Activated T-helper 17 cell treated with anti-CD3 and anti-CD28 coated beads, Interleukin-2, amount 50 U/mL, for 72 hours (primary cell): ENCODE data around the gene SGMS1. TPM values are rescaled to one million over a fixed set of nuclear protein-coding genes. Genes with fewer than 3 reads are reported as not detected.
"Not testable (repeated sequence)": the region's sequence is repeated elsewhere in the genome, so short reads cannot be mapped to it uniquely, and the experiment has no call there.

ENCODE experiments used
- ATAC-seq: fragments of 150-1000 bp; cut with Tn5 transposase; replicated peaks from 2 replicates; pipeline ENCODE4 v1.10.0; 2021; ENCODE audit warnings: mild to moderate bottlenecking, moderate library complexity
- H3K27ac Mint-ChIP-seq: one replicate; pipeline ENCODE4 v1.8.0; 2022; ENCODE audit warnings: mixed read lengths
- H3K27me3 Mint-ChIP-seq: one replicate; pipeline ENCODE4 v1.8.0; 2022; ENCODE audit warnings: mixed read lengths
- H3K36me3 Mint-ChIP-seq: one replicate; pipeline ENCODE4 v1.8.0; 2022; ENCODE audit warnings: low read depth, mild to moderate bottlenecking, mixed read lengths
- H3K4me1 Mint-ChIP-seq: one replicate; pipeline ENCODE4 v1.8.0; 2022; ENCODE audit warnings: mixed read lengths
- H3K4me3 Mint-ChIP-seq: one replicate; pipeline ENCODE4 v1.8.0; 2022; ENCODE audit warnings: mild to moderate bottlenecking, mixed read lengths
- H3K9me3 Mint-ChIP-seq: one replicate; pipeline ENCODE4 v1.8.0; 2022; ENCODE audit warnings: mixed read lengths
- total RNA-seq, 2 donors: library from RNA; stranded (reverse); gene quantifications; one replicate each; pipeline ENCODE4 v1.2.3, GENCODE V29; 2022

The SGMS1 gene
- total RNA-seq, 2 donors from 2014 or later, result 13.4 to 22.4 TPM

DNA sequence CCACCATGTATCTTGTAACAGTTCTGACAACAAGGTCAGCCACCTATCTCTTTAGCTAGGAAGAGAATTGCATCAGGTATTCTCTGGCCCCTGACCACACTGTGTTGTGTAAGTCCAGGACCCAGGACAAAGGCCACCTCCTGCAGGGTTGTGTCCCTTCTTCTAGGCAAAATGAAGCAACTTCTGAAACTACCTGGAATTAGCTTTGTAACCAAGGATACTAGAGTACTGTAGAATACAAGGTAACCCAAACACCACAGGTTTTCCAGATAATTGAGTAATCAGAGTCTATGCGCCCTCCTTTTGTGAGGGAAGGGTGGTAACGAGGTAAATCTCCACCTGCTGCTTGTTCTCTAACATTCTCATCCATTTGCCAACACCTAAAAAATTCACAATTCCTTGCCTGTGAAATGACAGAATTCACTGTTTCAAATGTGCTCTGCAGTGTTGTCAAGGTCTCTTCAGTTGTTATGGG, 51.7 kb downstream of the SGMS1 start:
- Mint-ChIP-seq H3K36me3 (peaks cover 5% of the 10 kb centered on the region), H3K9me3 (no peaks in the 10 kb centered on the region), H3K27ac (no peak overlapping the region), H3K27me3 (no peaks in the 10 kb centered on the region), H3K4me3 (no peak overlapping the region), H3K4me1 (peaks cover 18% of the 10 kb centered on the region)
- no peak for ATAC-seq

GRCh38 chr10:50568750-50569149, 55.0 kb downstream of the SGMS1 start:
- H3K4me1 Mint-ChIP-seq, H3K4me3 Mint-ChIP-seq, ATAC-seq, H3K36me3 Mint-ChIP-seq, H3K27me3 Mint-ChIP-seq, H3K9me3 Mint-ChIP-seq, H3K27ac Mint-ChIP-seq: not testable (repeated sequence)

GRCh38 chr10:50567384-50567783, 56.4 kb downstream of the SGMS1 start:
- no peak for ATAC-seq
- no peaks in the 10 kb centered on the region for H3K27me3 Mint-ChIP-seq

GRCh38 chr10:50566150-50566549, 57.6 kb downstream of the SGMS1 start:
- ATAC-seq, result no peak
- no peaks in the 10 kb centered on the region for H3K9me3 Mint-ChIP-seq
- H3K36me3 Mint-ChIP-seq, result peaks cover 5% of the 10 kb centered on the region
- H3K27me3 Mint-ChIP-seq, result no peaks in the 10 kb centered on the region
- no peaks in the 10 kb centered on the region for H3K4me1 Mint-ChIP-seq
- H3K4me3 Mint-ChIP-seq, result no peak overlapping the region
- no peak overlapping the region for H3K27ac Mint-ChIP-seq

More at GRCh38 chr10:50567384-50567783, 56.4 kb downstream of the SGMS1 start:
- Mint-ChIP-seq H3K27ac (no peak overlapping the region), H3K4me3 (no peak overlapping the region), H3K4me1 (no peaks in the 10 kb centered on the region), H3K36me3 (peaks cover 5% of the 10 kb centered on the region), H3K9me3 (no peaks in the 10 kb centered on the region)

- ATAC-seq, result no peak
- no peak overlapping the region for H3K4me3 Mint-ChIP-seq
- H3K36me3 Mint-ChIP-seq, result peaks cover 5% of the 10 kb centered on the region
- H3K4me1 Mint-ChIP-seq, result no peaks in the 10 kb centered on the region
- H3K27me3 Mint-ChIP-seq, result no peaks in the 10 kb centered on the region
- H3K9me3 Mint-ChIP-seq, result no peaks in the 10 kb centered on the region
- H3K27ac Mint-ChIP-seq, result no peak overlapping the region
These were observed 58.3 kb downstream of the SGMS1 start for GRCh38 chr10:50565301-50566083.

- Mint-ChIP-seq H3K27ac (no peak overlapping the region), H3K4me1 (no peaks in the 10 kb centered on the region), H3K4me3 (no peak overlapping the region), H3K27me3 (no peaks in the 10 kb centered on the region), H3K36me3 (peaks cover 4% of the 10 kb centered on the region), H3K9me3 (no peaks in the 10 kb centered on the region)
- ATAC-seq, result no peak
These were observed 59.9 kb downstream of the SGMS1 start for GRCh38 chr10:50563906-50564305.

GRCh38 chr10:50561816-50562215, 61.9 kb downstream of the SGMS1 start:
- no peaks in the 10 kb centered on the region for H3K36me3 Mint-ChIP-seq
- no peaks in the 10 kb centered on the region for H3K9me3 Mint-ChIP-seq
- no peak for ATAC-seq
- no peak overlapping the region for H3K27ac Mint-ChIP-seq
- no peaks in the 10 kb centered on the region for H3K27me3 Mint-ChIP-seq
- H3K4me3 Mint-ChIP-seq, result no peak overlapping the region
- H3K4me1 Mint-ChIP-seq, result no peaks in the 10 kb centered on the region

GRCh38 chr10:50561266-50561665, 62.5 kb downstream of the SGMS1 start:
- H3K27ac Mint-ChIP-seq, result no peak overlapping the region
- peaks cover 5% of the 10 kb centered on the region for H3K4me1 Mint-ChIP-seq
- H3K4me3 Mint-ChIP-seq, result no peak overlapping the region
- no peak for ATAC-seq
- no peaks in the 10 kb centered on the region for H3K9me3 Mint-ChIP-seq
- no peaks in the 10 kb centered on the region for H3K36me3 Mint-ChIP-seq
- H3K27me3 Mint-ChIP-seq, result no peaks in the 10 kb centered on the region

DNA sequence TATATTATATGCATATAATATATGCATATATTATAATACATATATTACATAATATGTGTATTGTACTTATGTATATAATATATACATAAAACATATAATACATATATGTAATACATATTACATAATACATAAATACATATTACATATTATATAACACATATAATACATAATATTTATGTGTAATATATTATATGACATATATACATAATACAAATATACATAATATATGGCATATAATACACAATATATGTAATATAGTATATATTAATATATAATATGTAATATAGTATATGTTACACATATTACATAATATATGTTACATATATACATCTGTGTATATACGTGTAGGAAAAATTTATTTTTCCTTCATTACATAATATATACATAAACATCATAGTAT, 63.4 kb downstream of the SGMS1 start:
- Mint-ChIP-seq H3K36me3 (no peaks in the 10 kb centered on the region), H3K9me3 (no peaks in the 10 kb centered on the region), H3K4me3 (no peak overlapping the region), H3K27ac (no peak overlapping the region), H3K4me1 (peaks cover 8% of the 10 kb centered on the region), H3K27me3 (no peaks in the 10 kb centered on the region)
- ATAC-seq, result no peak

DNA sequence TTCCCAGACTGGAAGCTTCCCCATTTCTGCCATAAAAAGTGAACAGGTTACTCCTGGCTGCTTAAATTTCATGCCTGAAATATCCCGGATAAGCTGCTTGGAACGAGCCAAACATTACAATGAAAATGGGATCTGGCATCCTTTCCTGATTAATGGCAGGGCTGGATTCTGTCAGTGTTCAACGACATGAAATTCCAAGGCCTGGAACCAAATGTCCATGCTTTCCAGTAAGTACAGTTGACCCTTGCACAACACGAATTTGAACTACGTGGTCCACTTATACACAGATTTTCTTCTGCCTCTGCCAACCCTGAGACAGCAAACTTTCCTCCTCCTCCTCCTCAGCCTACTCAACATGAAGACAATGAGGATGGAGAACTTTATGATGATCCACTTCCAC, 65.4 kb downstream of the SGMS1 start:
- Mint-ChIP-seq H3K36me3 (no peaks in the 10 kb centered on the region), H3K4me3 (no peak overlapping the region), H3K27ac (no peak overlapping the region), H3K9me3 (no peaks in the 10 kb centered on the region), H3K27me3 (no peaks in the 10 kb centered on the region), H3K4me1 (peaks cover 16% of the 10 kb centered on the region)
- ATAC-seq, result no peak

- H3K27ac Mint-ChIP-seq, result no peak overlapping the region
These were observed 66.5 kb downstream of the SGMS1 start for GRCh38 chr10:50557130-50557682.

GRCh38 chr10:50556237-50557120, 67.3 kb downstream of the SGMS1 start:
- no peak overlapping the region for H3K27ac Mint-ChIP-seq
- peaks cover 22% of the 10 kb centered on the region for H3K4me1 Mint-ChIP-seq
- no peaks in the 10 kb centered on the region for H3K27me3 Mint-ChIP-seq
- no peak overlapping the region for H3K4me3 Mint-ChIP-seq
- H3K36me3 Mint-ChIP-seq, result no peaks in the 10 kb centered on the region
- no peak for ATAC-seq
- H3K9me3 Mint-ChIP-seq, result no peaks in the 10 kb centered on the region

More at GRCh38 chr10:50557130-50557682, 66.5 kb downstream of the SGMS1 start:
- no peaks in the 10 kb centered on the region for H3K9me3 Mint-ChIP-seq
- ATAC-seq, result no peak
- H3K4me1 Mint-ChIP-seq, result peaks cover 22% of the 10 kb centered on the region
- H3K27me3 Mint-ChIP-seq, result no peaks in the 10 kb centered on the region
- H3K4me3 Mint-ChIP-seq, result no peak overlapping the region
- no peaks in the 10 kb centered on the region for H3K36me3 Mint-ChIP-seq

GRCh38 chr10:50554995-50555568, 68.7 kb downstream of the SGMS1 start:
- no peak for ATAC-seq
- Mint-ChIP-seq H3K36me3 (no peaks in the 10 kb centered on the region), H3K4me3 (no peak overlapping the region), H3K27me3 (no peaks in the 10 kb centered on the region), H3K9me3 (no peaks in the 10 kb centered on the region), H3K27ac (no peak overlapping the region), H3K4me1 (peaks cover 28% of the 10 kb centered on the region)

DNA sequence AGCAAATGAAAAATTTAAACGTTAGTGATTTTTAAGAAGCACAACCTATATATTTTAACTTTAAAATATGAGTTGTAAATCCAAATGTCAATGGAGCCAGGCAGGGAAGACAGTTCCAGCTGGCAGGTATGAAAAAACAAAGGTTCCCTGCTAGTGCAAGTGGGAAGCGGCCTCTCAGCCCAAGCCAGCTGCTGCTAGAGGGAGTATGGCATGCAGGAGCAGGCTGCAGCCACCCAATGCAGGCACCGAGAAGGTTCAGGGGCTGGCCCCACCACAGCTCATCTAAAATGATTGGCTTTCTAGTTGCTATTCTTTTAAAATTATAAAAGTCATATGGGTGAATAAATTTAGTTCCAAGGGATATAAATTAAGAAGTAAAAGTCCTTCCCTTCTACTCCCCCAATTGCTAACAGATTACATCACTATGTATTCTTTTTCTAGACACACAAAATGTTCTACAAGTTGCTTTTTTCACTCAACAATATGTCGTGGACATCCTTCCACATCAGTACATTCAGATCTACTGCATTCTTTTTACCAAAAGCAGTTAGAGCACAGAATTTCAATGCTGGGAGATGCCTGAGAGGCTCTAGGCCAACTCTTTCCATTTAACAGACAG, 69.3 kb downstream of the SGMS1 start:
- H3K27me3 Mint-ChIP-seq, result no peaks in the 10 kb centered on the region
- H3K4me3 Mint-ChIP-seq, result no peak overlapping the region
- no peak for ATAC-seq
- H3K9me3 Mint-ChIP-seq, result no peaks in the 10 kb centered on the region
- no peak overlapping the region for H3K27ac Mint-ChIP-seq
- no peaks in the 10 kb centered on the region for H3K36me3 Mint-ChIP-seq
- peaks cover 28% of the 10 kb centered on the region for H3K4me1 Mint-ChIP-seq
